SH-SY5Y (cell line): ENCODE measurements around the gene TATDN2.

Experiments
- GATA2 ChIP-seq: IDR thresholded peaks from 2 replicates; pipeline ENCODE4 v1.6.1; 2011; ENCODE audit warnings: mild to moderate bottlenecking, low read depth, low read length
- GATA3 ChIP-seq: IDR thresholded peaks from 2 replicates; pipeline ENCODE4 v1.6.1; 2011; ENCODE audit warnings: low read depth, mild to moderate bottlenecking, low read length, moderate library complexity

Gene TATDN2

DNA sequence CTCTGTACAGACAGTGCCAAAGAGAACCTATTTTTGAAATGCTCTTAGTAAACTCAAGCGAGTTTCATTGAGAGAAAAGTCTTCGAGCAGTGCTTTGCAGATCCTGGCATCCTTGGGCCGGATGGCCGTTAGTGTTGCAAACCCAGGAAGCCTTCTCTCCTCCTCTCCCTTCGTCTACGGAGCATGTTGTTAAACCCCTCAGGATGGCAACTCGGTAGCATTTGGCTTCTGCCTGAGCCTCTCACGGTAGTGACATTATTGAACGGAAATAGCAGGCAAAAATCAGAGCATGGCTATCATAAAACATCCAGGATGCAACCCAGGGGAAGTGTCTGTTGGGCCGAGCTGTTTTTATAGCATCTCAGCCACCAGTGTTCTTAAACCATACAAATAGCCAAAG, 79.3 kb downstream of the TATDN2 start:
- TF ChIP-seq GATA2 (no peak), GATA3 (no peak)

DNA sequence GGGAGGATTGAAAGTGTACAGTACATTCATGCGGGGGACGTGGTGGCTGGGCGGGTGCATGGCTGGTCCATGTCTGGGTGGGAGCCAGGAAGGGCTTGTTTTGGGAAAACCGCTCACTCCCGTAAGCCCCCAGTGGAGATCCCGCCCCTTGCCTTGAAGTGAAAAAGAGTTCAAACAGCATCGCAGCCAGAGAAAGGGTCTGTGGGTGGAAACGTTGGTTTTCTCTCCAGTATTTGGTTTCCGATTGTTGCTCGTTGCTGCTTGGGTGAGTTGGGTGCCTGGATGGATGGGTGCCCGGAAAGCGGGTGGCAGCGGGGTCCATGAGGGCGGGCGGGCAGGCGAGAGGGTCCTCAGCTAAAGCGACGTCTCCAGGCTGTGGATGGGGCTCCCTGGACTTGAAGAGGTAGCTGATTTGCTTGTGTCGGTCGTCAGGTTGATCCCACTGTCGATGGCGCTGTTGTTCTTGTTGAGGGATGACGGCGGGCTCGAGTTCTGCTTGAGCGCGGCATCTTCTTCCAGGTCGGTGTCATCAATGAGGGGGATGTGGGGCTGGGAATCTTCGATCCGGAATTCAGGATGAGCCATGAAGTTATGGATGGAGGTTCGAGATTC, 80.3 kb downstream of the TATDN2 start:
- TF ChIP-seq GATA3 (no peak), GATA2 (no peak)

DNA sequence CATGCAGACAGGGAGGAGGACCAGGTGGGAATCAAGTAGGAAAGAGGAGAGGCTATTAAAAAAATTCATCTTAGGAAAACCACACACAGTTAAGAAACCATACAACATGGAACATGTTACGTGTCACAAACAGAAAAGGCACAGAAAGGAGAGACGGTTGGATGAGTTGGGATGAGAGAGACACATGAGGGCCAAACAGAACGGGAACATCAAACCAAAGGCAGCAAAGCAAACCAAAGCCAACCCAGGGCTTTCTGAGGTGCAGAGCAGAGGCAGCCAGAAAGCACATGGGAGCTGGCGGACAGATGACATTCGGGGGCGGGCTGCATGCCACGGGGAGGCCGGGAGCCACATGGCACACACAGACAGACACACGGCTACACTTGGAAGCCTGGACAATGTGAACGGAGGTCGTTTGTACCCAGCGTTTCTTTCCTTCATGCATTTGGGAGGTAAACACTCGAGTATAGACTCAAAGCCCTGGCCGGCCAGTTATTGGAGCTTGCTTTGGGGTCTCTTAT, 81.3 kb downstream of the TATDN2 start:
- TF ChIP-seq GATA3 (no peak), GATA2 (no peak)

DNA sequence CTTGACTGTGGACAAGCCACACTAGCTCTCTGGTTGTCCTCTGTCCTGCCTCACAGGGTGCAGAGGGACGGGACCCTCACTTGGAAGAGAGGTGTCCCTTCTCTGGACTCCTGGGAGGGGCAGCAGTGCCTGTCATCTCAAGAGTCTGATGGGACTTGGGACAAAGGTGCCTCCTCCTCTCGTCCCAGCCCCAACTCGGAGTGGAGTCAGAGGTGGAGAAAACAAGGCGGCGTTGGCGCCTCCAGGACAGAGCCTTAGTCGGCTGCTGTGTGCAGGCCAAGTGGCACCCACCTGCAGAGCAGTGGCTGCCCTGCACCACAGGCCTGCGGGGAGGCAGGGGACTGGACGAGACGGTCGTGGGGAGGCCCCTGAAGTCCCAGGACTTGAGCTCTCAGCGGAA, 82.1 kb downstream of the TATDN2 start:
- TF ChIP-seq GATA3 (no peak), GATA2 (no peak)
